OCI-LY7 (cell line): ENCODE results near the gene LAX1. TPM values are rescaled to one million over a fixed set of nuclear protein-coding genes. Genes with fewer than 3 reads are reported as not detected.
A peak's percentile ranks its signal among the peaks of the same experiment; 100 is the strongest.

Experiments
- BruUV-seq: library from RNA; stranded (reverse); fragments of 400-500 nt; replicated peaks from 2 replicates; lab custom pipeline; 2021; lab: Mats Ljungman, UMichigan
- CTCF ChIA-PET: fragments of 300-600 bp; sonication (Branson Sonifier 250); formaldehyde crosslinking; loops from one replicate; lab custom pipeline; 2022; ENCODE audit warnings: antibody characterized with exemption; ENCODE audit not compliant: unreplicated experiment; lab: Charles Lee
- POLR2A ChIA-PET: fragments of 300-600 bp; sonication (Branson Sonifier 250); formaldehyde crosslinking; loops from one replicate; lab custom pipeline; 2022; ENCODE audit warnings: antibody characterized with exemption; lab: Charles Lee
- DNase-seq: peaks from one replicate; pipeline ENCODE4 v3.0.0-alpha.2; 2015; ENCODE audit warnings: low spot score
- H2AFZ ChIP-seq: fragments of 200-600 bp; sonication (generic), shearing (Covaris generic); 2 replicates; pipeline ENCODE4 v1.6.1; 2014; ENCODE audit warnings: mild to moderate bottlenecking, antibody characterized with exemption, low read length, moderate library complexity
- H3K27ac ChIP-seq: fragments of 200-600 bp; sonication (generic); 2 replicates; pipeline ENCODE4 v1.5.1; 2014; ENCODE audit warnings: mixed run types, low read depth, mild to moderate bottlenecking, moderate library complexity, low read length, inconsistent platforms; ENCODE audit not compliant: poor library complexity, severe bottlenecking
- H3K36me3 ChIP-seq: fragments of 200-600 bp; sonication (generic); 2 replicates; pipeline ENCODE4 v1.6.1; 2014; ENCODE audit warnings: mild to moderate bottlenecking, antibody characterized with exemption, low read length, moderate library complexity, mixed read lengths; ENCODE audit not compliant: insufficient read depth
- H3K4me1 ChIP-seq: fragments of 200-600 bp; sonication (generic); 2 replicates; pipeline ENCODE4 v1.5.1; 2014; ENCODE audit warnings: mild to moderate bottlenecking, low read length; ENCODE audit not compliant: insufficient read depth, poor library complexity, severe bottlenecking
- H3K4me2 ChIP-seq: fragments of 200-600 bp; sonication (generic); 2 replicates; pipeline ENCODE4 v1.6.1; 2014; ENCODE audit warnings: mild to moderate bottlenecking, low read length
- H3K4me3 ChIP-seq: fragments of 200-600 bp; sonication (generic); 2 replicates; pipeline ENCODE4 v1.5.1; 2014; ENCODE audit warnings: mild to moderate bottlenecking, low read depth, low read length; ENCODE audit not compliant: poor library complexity, severe bottlenecking
- H3K79me2 ChIP-seq: fragments of 200-600 bp; sonication (generic); 2 replicates; pipeline ENCODE4 v1.6.1; 2016; ENCODE audit warnings: low read depth, mild to moderate bottlenecking, low read length, moderate library complexity, mixed read lengths; ENCODE audit not compliant: insufficient read depth
- H3K9me2 ChIP-seq: fragments of 200-600 bp; sonication (generic); 2 replicates; pipeline ENCODE4 v1.6.1; 2016; ENCODE audit warnings: mild to moderate bottlenecking, low read length, mixed read lengths; ENCODE audit not compliant: insufficient read depth
- H3K9me3 ChIP-seq: fragments of 200-600 bp; sonication (generic); 2 replicates; pipeline ENCODE4 v1.6.1; 2014; ENCODE audit warnings: mild to moderate bottlenecking, mixed run types, low read length, mixed read lengths
- H4K20me1 ChIP-seq: fragments of 200-600 bp; sonication (generic); 2 replicates; pipeline ENCODE4 v1.6.1; 2014; ENCODE audit warnings: mild to moderate bottlenecking, antibody characterized with exemption, low read length, moderate library complexity, mixed read lengths; ENCODE audit not compliant: insufficient read depth
- EZH2phosphoT487 ChIP-seq: fragments of 200-600 bp; sonication (generic); IDR thresholded peaks from 2 replicates; pipeline ENCODE4 v1.6.1; 2018; ENCODE audit warnings: low read depth, borderline replicate concordance, mild to moderate bottlenecking, mixed run types, antibody characterized with exemption, low read length, moderate library complexity, mixed read lengths
- intact Hi-C: fragments of 100-400 bp; cut with micrococcal nuclease; formaldehyde crosslinking; loops from one replicate; pipeline ENCODE4 v1.10.0; 2022; ENCODE audit not compliant: unreplicated experiment
- total RNA-seq, 2 experiments: library from RNA; depleted of rRNA in 1 of 2; stranded (reverse); fragments of >200 nt in 1 of 2; shearing (Covaris generic) in 1 of 2; gene quantifications; 2 replicates each; pipeline ENCODE4 v1.2.3, GENCODE V29; 2014 to 2022
- TF ChIP-seq, protein P1 (sequence below): fragments of 200-600 bp; sonication (generic); conservative IDR thresholded peaks from 2 replicates; pipeline ENCODE4 v1.5.1; 2014; ENCODE audit warnings: mild to moderate bottlenecking, antibody characterized with exemption, low read length, moderate library complexity, mixed read lengths

Gene LAX1
- total RNA-seq, 2 experiments from 2014 or later, result 20.3 to 63.8 TPM

DNA sequence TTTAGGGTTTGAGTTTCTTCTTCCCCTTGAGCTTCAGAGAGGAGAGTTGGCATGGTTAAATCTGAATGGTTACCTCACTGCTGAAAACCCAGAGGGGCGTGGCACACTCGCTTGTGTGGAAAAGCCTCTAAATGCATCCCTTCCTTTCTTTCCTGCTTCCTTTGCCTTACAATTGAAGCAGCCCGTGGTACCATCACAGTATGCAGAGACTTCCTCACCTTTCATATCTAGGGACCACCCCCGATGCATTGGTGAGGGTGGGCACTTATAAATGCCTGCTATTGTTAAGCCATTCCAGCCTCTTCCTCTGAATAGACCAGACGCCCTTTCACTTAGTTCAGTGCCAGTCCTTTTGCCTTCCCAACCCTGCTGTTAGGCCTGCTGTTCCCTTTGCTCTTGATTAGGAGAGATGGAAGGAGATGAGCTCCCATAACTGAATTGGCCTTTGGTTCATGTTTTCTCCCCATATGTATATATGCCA lies 21.9 kb upstream of the LAX1 start:
- no peak for TF ChIP-seq EZH2phosphoT487
- TF ChIP-seq, protein P1, sequence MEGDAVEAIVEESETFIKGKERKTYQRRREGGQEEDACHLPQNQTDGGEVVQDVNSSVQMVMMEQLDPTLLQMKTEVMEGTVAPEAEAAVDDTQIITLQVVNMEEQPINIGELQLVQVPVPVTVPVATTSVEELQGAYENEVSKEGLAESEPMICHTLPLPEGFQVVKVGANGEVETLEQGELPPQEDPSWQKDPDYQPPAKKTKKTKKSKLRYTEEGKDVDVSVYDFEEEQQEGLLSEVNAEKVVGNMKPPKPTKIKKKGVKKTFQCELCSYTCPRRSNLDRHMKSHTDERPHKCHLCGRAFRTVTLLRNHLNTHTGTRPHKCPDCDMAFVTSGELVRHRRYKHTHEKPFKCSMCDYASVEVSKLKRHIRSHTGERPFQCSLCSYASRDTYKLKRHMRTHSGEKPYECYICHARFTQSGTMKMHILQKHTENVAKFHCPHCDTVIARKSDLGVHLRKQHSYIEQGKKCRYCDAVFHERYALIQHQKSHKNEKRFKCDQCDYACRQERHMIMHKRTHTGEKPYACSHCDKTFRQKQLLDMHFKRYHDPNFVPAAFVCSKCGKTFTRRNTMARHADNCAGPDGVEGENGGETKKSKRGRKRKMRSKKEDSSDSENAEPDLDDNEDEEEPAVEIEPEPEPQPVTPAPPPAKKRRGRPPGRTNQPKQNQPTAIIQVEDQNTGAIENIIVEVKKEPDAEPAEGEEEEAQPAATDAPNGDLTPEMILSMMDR, result no peak
- H3K9me2 ChIP-seq, result no peaks in the 10 kb centered on the region
- peak overlapping the region; percentile 83 for H3K27ac ChIP-seq
- H3K9me3 ChIP-seq, result no peaks in the 10 kb centered on the region
- H3K79me2 ChIP-seq, result no peaks in the 10 kb centered on the region
- DNase-seq, result no peak
- H3K36me3 ChIP-seq, result peaks cover 4% of the 10 kb centered on the region; the same call in 1 of the 2 replicates
- H3K4me2 ChIP-seq, result peak overlapping the region; percentile 67
- peak overlapping the region; percentile 45 for H3K4me3 ChIP-seq
- POLR2A ChIA-PET, result interaction anchor here (1.2 to 6.9 kb wide), 9 partner anchors 11 to 76 kb away, joined by 3 to 70 read pairs (median 9); partner anchors contain the start of gene LAX1
- peaks cover 64% of the 10 kb centered on the region for H3K4me1 ChIP-seq
- CTCF ChIA-PET, result interaction anchor here (1.3 to 1.4 kb wide), 2 partner anchors 11 to 22 kb away, joined by 4 to 7 read pairs; no protein-coding TSS in a partner anchor
- peak overlapping the region; percentile 16; the same call in 1 of the 2 replicates for H2AFZ ChIP-seq
- no TSS peak for BruUV-seq
- intact Hi-C loops, result loop anchor here (2.0 kb wide), 1 partner anchor 76 kb away; no protein-coding TSS in a partner anchor
- H4K20me1 ChIP-seq, result no peaks in the 10 kb centered on the region

DNA sequence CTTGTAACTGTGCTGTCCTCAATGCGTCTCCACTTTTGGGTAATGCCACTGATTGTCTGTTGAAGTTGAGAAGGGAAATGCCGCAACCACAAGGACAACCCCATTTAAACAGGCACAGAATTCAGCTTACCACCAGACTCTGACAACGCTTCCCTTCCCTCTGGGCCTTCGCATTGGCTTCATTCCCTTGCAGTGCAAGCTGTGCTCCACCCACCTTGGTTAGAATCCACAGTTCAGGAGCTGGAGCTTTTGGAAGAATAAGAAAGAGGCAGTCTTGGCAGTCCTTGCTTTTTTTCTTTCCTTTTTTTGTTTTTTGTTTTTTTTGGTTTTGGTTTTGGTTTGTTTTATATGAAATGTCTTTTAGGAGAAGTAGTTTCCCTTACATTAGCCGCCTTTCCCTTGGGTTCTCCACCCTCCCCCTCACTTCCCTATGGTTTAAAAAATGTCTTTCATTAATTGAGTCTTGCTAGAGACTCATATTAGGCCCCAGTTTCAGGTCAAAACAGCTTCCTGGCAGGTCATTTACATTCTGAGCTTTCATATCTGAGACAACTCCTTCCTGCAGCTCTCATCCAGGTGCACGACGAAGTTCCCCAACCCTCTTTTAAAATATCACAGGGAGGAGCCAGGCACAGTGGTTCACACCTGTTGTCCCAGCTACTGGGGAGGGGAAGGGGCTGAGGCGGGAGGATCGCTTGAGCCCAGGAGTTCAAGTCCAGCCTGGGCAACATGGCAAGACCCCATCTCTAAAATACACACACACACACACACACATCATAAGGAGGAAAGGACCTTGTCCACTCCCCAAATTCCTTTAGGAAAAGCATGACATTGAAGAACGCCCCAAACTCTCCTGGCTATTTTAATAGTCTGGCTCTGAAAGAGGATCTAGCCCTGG lies 20.7 kb upstream of the LAX1 start:
- H3K4me3 ChIP-seq, result peak overlapping the region; percentile 45
- no peak for TF ChIP-seq EZH2phosphoT487
- CTCF ChIA-PET, result no interaction called here
- no peaks in the 10 kb centered on the region for H3K79me2 ChIP-seq
- POLR2A ChIA-PET, result interaction anchor here (0.5 to 6.9 kb wide), 12 partner anchors 11 to 468 kb away, joined by 3 to 70 read pairs (median 4); partner anchors contain the start of gene LAX1
- H3K9me2 ChIP-seq, result no peaks in the 10 kb centered on the region
- no peaks in the 10 kb centered on the region for H4K20me1 ChIP-seq
- H3K9me3 ChIP-seq, result no peaks in the 10 kb centered on the region
- BruUV-seq, result TSS peak; percentile 61
- H3K27ac ChIP-seq, result peak overlapping the region; percentile 83
- peak overlapping the region; percentile 67 for H3K4me2 ChIP-seq
- peak; percentile 84 for DNase-seq
- peak overlapping the region; percentile 16; the same call in 1 of the 2 replicates for H2AFZ ChIP-seq
- H3K4me1 ChIP-seq, result peaks cover 52% of the 10 kb centered on the region
- peaks cover 4% of the 10 kb centered on the region; the same call in 1 of the 2 replicates for H3K36me3 ChIP-seq
- intact Hi-C loops, result loop anchor here (1.0 kb wide), 1 partner anchor 21 kb away; the partner anchor contains the start of gene LAX1

DNA sequence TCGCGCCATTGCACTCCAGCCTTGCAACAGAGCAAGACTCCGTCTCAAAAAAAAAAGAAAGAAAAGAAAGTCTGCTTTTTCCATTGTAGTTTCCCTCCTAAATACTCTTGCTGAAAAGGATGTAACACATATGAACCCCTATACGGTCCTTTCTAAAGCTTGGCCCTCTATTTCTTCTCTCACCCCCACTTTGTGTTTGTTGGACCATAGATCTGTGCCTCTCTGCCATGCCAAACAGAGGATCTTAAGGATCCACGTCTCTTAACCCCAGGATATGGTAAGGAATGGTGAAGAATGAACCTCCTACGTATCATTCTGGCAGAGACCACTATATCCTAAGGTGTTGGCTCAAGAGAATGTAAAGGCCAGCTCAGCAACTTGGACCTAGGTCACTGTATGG lies 18.7 kb upstream of the LAX1 start:
- DNase-seq, result no peak
- intact Hi-C loops, result no loop called here
- Histone ChIP-seq H3K4me3 (no peak overlapping the region), H3K79me2 (no peaks in the 10 kb centered on the region), H3K9me2 (no peaks in the 10 kb centered on the region), H2AFZ (no peak overlapping the region), H3K27ac (no peak overlapping the region), H3K36me3 (no peaks in the 10 kb centered on the region), H3K4me1 (peaks cover 49% of the 10 kb centered on the region), H3K4me2 (no peak overlapping the region), H4K20me1 (no peaks in the 10 kb centered on the region), H3K9me3 (no peaks in the 10 kb centered on the region)
- ChIA-PET POLR2A (interaction anchor here (0.8 to 3.8 kb wide), 2 partner anchors 10 to 19 kb away, joined by 4 to 26 read pairs; partner anchors contain the start of gene LAX1), CTCF (no interaction called here)
- BruUV-seq, result no TSS peak
- TF ChIP-seq, protein P1, result no peak
